Caco-2 (cell line): ENCODE measurements around the gene PIK3IP1. TPM values are rescaled to one million over a fixed set of nuclear protein-coding genes. Genes with fewer than 3 reads are reported as not detected.
A peak's percentile ranks its signal among the peaks of the same experiment; 100 is the strongest.

Experiments used
- BruUV-seq: library from RNA; stranded (reverse); fragments of 400-500 nt; replicated peaks from 2 replicates; lab custom pipeline; 2021; lab: Mats Ljungman, UMichigan
- CTCF ChIA-PET: fragments of 300-600 bp; sonication (Branson Sonifier 250); formaldehyde crosslinking; loops from one replicate; lab custom pipeline; 2022; ENCODE audit warnings: antibody characterized with exemption; lab: Charles Lee
- POLR2A ChIA-PET: fragments of 300-600 bp; sonication (Branson Sonifier 250); formaldehyde crosslinking; loops from one replicate; lab custom pipeline; 2022; ENCODE audit warnings: antibody characterized with exemption; lab: Charles Lee
- DNase-seq, 2 experiments: peaks; one replicate each; pipeline versions ENCODE4 v3.0.0 to v3.0.0-alpha.2; 2020 to 2022
- H3K27me3 ChIP-seq: replicated peaks from 2 replicates; pipeline ENCODE4 v1.6.0; 2011; ENCODE audit warnings: low read length; ENCODE audit not compliant: control insufficient read depth, insufficient read depth
- H3K36me3 ChIP-seq: 2 replicates; pipeline ENCODE4 v1.5.1; 2011; ENCODE audit warnings: low read length; ENCODE audit not compliant: control insufficient read depth, insufficient read depth
- H3K4me1 ChIP-seq: fragments of 250-450 bp; sonication (Bioruptor Pico); 2 replicates; pipeline ENCODE4 v1.5.1; 2020; ENCODE audit warnings: mild to moderate bottlenecking
- H3K4me3 ChIP-seq: 2 replicates; pipeline ENCODE4 v1.5.1; 2011; ENCODE audit warnings: low read depth, mild to moderate bottlenecking, control low read depth, low read length
- H3K9me3 ChIP-seq: fragments of 250-450 bp; sonication (Bioruptor Pico); 2 replicates; pipeline ENCODE4 v1.5.1; 2020; ENCODE audit warnings: mild to moderate bottlenecking, moderate library complexity
- H3K27ac Mint-ChIP-seq: one replicate; pipeline ENCODE4 v1.8.0; 2022; ENCODE audit warnings: mixed read lengths; ENCODE audit not compliant: unreplicated experiment
- H3K27me3 Mint-ChIP-seq: one replicate; pipeline ENCODE4 v1.8.0; 2022; ENCODE audit warnings: mixed read lengths; ENCODE audit not compliant: insufficient read depth, unreplicated experiment
- H3K36me3 Mint-ChIP-seq: one replicate; pipeline ENCODE4 v1.8.0; 2022; ENCODE audit warnings: mild to moderate bottlenecking, mixed read lengths; ENCODE audit not compliant: insufficient read depth, unreplicated experiment
- H3K4me1 Mint-ChIP-seq: one replicate; pipeline ENCODE4 v1.8.0; 2022; ENCODE audit warnings: low read depth, mixed read lengths; ENCODE audit not compliant: unreplicated experiment
- H3K4me3 Mint-ChIP-seq: one replicate; pipeline ENCODE4 v1.8.0; 2022; ENCODE audit warnings: mild to moderate bottlenecking, moderate library complexity, mixed read lengths; ENCODE audit not compliant: unreplicated experiment
- H3K9me3 Mint-ChIP-seq: one replicate; pipeline ENCODE4 v1.8.0; 2022; ENCODE audit warnings: mixed read lengths; ENCODE audit not compliant: unreplicated experiment
- intact Hi-C: fragments of 100-400 bp; cut with micrococcal nuclease; formaldehyde crosslinking; loops from one replicate; pipeline ENCODE4 v1.10.0; 2022; ENCODE audit not compliant: unreplicated experiment
- total RNA-seq: library from RNA; stranded (reverse); gene quantifications from 2 replicates; pipeline ENCODE4 v1.2.3, GENCODE V29; 2022
- TF ChIP-seq, protein P1 (sequence below), 2 experiments: fragments of 200-600 bp in 1 of 2; IDR thresholded peaks; 1 replicate in 1 of 2; 2 replicates in 1 of 2; pipeline versions ENCODE4 v1.5.1 to v1.8.0; 2011 to 2022; ENCODE audit warnings: antibody characterized with exemption in 1 of 2, control low read depth in 1 of 2, inconsistent platforms in 1 of 2, low read depth in 1 of 2, low read length in 1 of 2, mild to moderate bottlenecking in 1 of 2, moderate library complexity in 1 of 2; ENCODE audit not compliant: insufficient read depth in 1 of 2, severe bottlenecking in 1 of 2, unreplicated experiment in 1 of 2

The PIK3IP1 gene
- total RNA-seq, 1 experiment from 2014 or later: 0.68 TPM

DNA sequence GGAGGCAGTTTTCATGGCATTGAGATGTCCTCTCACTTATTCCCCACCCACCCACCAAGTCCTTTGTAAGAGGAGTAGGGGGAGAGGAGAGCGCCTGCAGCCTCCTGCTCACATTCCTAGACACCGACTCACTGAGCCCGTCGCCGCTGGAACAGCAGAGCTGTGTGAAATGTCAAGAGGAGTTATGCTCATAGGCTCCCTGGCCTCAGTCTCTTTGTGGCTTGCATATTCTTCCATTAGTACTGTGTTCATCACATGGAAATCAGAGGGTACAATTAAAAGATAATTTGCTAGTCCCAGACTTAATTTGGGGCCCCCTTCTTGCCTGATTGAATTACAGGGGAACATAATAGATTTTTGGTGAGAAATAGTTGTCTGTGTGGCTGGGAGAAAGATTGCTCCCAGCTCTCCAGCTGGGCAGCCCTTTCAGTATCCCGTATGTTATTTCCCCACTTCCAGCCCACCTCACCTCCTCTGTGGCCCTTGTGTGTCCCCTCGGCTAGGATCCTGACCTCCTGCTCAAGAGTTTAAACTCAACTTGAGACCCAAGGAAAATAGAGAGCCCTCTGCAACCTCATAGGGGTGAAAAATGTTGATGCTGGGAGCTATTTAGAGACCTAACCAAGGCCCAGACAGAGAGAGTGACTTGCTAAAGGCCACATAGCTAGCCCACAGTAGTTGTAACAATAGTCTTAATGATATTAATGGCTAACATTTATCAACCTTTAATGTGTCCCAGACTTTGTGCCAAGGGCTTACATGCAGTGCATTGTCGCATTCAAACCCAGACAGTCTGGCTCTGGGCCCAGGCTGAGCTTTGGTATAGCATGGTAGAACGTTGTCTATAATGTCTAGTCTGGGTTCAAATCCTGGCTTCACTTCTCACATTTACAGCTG, 48.0 kb downstream of the PIK3IP1 start:
- Histone ChIP-seq H3K9me3 (no peaks in the 10 kb centered on the region), H3K4me3 (no peak overlapping the region), H3K36me3 (no peaks in the 10 kb centered on the region), H3K27me3 (no peaks in the 10 kb centered on the region), H3K4me1 (peaks cover 76% of the 10 kb centered on the region)
- intact Hi-C loops: loop anchor here (5.0 kb wide), 1 partner anchor 48 kb away; the partner anchor contains the start of gene PIK3IP1
- no peaks in the 10 kb centered on the region for H3K9me3 Mint-ChIP-seq
- peak overlapping the region; percentile 73 for H3K27ac Mint-ChIP-seq
- BruUV-seq: no TSS peak
- no peaks in the 10 kb centered on the region for H3K27me3 Mint-ChIP-seq
- peaks cover 40% of the 10 kb centered on the region for H3K4me1 Mint-ChIP-seq
- TF ChIP-seq, protein P1, sequence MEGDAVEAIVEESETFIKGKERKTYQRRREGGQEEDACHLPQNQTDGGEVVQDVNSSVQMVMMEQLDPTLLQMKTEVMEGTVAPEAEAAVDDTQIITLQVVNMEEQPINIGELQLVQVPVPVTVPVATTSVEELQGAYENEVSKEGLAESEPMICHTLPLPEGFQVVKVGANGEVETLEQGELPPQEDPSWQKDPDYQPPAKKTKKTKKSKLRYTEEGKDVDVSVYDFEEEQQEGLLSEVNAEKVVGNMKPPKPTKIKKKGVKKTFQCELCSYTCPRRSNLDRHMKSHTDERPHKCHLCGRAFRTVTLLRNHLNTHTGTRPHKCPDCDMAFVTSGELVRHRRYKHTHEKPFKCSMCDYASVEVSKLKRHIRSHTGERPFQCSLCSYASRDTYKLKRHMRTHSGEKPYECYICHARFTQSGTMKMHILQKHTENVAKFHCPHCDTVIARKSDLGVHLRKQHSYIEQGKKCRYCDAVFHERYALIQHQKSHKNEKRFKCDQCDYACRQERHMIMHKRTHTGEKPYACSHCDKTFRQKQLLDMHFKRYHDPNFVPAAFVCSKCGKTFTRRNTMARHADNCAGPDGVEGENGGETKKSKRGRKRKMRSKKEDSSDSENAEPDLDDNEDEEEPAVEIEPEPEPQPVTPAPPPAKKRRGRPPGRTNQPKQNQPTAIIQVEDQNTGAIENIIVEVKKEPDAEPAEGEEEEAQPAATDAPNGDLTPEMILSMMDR (IDR thresholded peaks at IDR 0.05; ENCODE audit: insufficient read depth in 1 of 2, low read depth in 1 of 2, low read length in 1 of 2, severe bottlenecking in 1 of 2, unreplicated experiment in 1 of 2): no peak
- CTCF ChIA-PET: interaction anchor here (0.6 to 2.2 kb wide), 5 partner anchors 15 to 48 kb away, joined by 3 to 24 read pairs (median 4); partner anchors contain the start of gene PIK3IP1
- POLR2A ChIA-PET: interaction anchor here (1.0 to 1.3 kb wide), 2 partner anchors 27 to 37 kb away, joined by 3 read pairs; no protein-coding TSS in a partner anchor
- peak; percentile 73 to 77 for DNase-seq
- peak overlapping the region; percentile 67 for H3K4me3 Mint-ChIP-seq
- peaks cover 15% of the 10 kb centered on the region for H3K36me3 Mint-ChIP-seq

DNA sequence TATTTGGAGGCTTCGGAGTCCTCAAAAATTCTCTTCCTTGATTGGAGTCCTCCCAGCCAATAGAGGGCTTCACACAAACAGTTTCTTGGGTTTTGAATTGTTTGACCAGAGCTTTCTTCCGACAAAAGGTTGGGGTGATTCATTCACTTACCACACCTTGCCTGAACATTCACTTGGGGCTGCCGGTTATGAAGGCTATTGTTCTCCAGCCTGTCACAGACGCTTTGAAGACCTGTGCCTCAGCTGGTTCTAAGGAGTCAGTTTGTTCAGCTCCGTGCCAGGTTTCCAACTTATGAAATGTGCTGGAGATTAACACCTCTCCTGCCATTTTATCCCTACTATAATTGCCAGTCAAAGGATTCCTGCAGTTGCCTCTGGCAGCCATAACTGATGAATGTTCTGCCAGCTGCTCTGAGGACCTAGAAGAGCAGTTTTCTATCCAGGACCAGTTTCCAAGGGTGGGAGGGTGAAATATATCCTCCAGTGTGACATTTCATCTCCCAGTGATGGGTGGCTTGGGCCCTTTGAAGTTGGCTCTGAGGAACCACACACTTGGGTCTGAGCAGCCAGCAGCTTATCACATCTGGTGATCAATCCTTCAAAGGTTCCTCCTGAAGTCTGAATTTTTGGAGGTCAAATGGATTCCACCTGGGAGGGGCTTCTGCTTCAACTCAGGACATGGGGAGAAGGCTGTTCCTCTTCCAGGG, 48.8 kb downstream of the PIK3IP1 start:
- H3K4me3 Mint-ChIP-seq: peak overlapping the region; percentile 67
- Histone ChIP-seq H3K27me3 (no peaks in the 10 kb centered on the region), H3K4me3 (peak overlapping the region; percentile 17), H3K9me3 (no peaks in the 10 kb centered on the region), H3K4me1 (peaks cover 76% of the 10 kb centered on the region), H3K36me3 (no peaks in the 10 kb centered on the region)
- TF ChIP-seq, protein P1 (IDR thresholded peaks at IDR 0.05; ENCODE audit: insufficient read depth in 1 of 2, low read depth in 1 of 2, low read length in 1 of 2, severe bottlenecking in 1 of 2, unreplicated experiment in 1 of 2): peak in 1 of 2 experiments; percentile 35
- H3K9me3 Mint-ChIP-seq: no peaks in the 10 kb centered on the region
- peak; percentile 48 to 55 for DNase-seq
- intact Hi-C loops: loop anchor here (5.0 kb wide), 1 partner anchor 49 kb away; the partner anchor contains the start of gene PIK3IP1
- ChIA-PET CTCF (interaction anchor here (0.9 to 2.2 kb wide), 5 partner anchors 14 to 49 kb away, joined by 3 to 24 read pairs (median 3); partner anchors contain the start of genes LIMK2 and PIK3IP1), POLR2A (interaction anchor here (0.6 to 1.3 kb wide), 5 partner anchors 16 to 90 kb away, joined by 3 to 8 read pairs (median 3); no protein-coding TSS in a partner anchor)
- H3K36me3 Mint-ChIP-seq: peaks cover 11% of the 10 kb centered on the region
- peaks cover 44% of the 10 kb centered on the region for H3K4me1 Mint-ChIP-seq
- H3K27ac Mint-ChIP-seq: peak overlapping the region; percentile 73
- no peaks in the 10 kb centered on the region for H3K27me3 Mint-ChIP-seq
- TSS peak; percentile 80 for BruUV-seq
